ENCODE results near the gene PDE11A. TPM values are rescaled to one million over a fixed set of nuclear protein-coding genes. Genes with fewer than 3 reads are reported as not detected.

PDE11A gene
- total and polyA plus RNA-seq, 2 of the 8 experiments (the other 6 are each of a cell fraction or from before 2014, with no cell fraction given): 0.19 to 0.23 TPM

GRCh38 chr2:177891533-177891932 lies 181.0 kb downstream of the PDE11A start:
- H3K23me2 ChIP-seq (ENCODE audit: low read depth, low read length): no peaks in the 10 kb centered on the region
- 87% methylated on average over 1 of the region's 1 CpG; no CpG with 5 or more reads in 1 of the 2 experiments for WGBS, 2 experiments (ENCODE audit: extremely low coverage in 1 of 2, insufficient coverage in 1 of 2, insufficient read length in 1 of 2, insufficient replicate concordance in 2 of 2, low coverage in 1 of 2, low lambda C conversion rate in 2 of 2, missing lambda C conversion rate in 1 of 2)
- TF ChIP-seq MAX (IDR thresholded peaks at IDR 0.05) (no peak), CTBP2 (IDR thresholded peaks at IDR 0.05; ENCODE audit: borderline replicate concordance, insufficient read depth, insufficient read length, low read length) (no peak), ASH2L (IDR thresholded peaks at IDR 0.05; ENCODE audit: low read length) (no peak), EGR1 (IDR thresholded peaks at IDR 0.05; ENCODE audit: borderline replicate concordance, low read depth, low read length) (no peak), BACH1 (IDR thresholded peaks at IDR 0.05; ENCODE audit: low read length) (no peak), JUND (IDR thresholded peaks at IDR 0.05; ENCODE audit: low read length) (no peak), GTF2F1 (IDR thresholded peaks at IDR 0.05; ENCODE audit: borderline replicate concordance, low read depth, low read length) (no peak), KDM4A (IDR thresholded peaks at IDR 0.05; ENCODE audit: low read depth, low read length, severe bottlenecking) (no peak), GABPA (IDR thresholded peaks at IDR 0.05; ENCODE audit: borderline replicate concordance, insufficient read depth, low read length) (no peak), KDM1A (IDR thresholded peaks at IDR 0.05; ENCODE audit: borderline replicate concordance, low read length) (no peak), FOSL1 (IDR thresholded peaks at IDR 0.05; ENCODE audit: insufficient read depth, low read depth, low read length) (no peak), CEBPB (IDR thresholded peaks at IDR 0.05; ENCODE audit: low read depth, low read length) (no peak), TAF7 (optimal IDR thresholded peaks at IDR 0.05; ENCODE audit: borderline replicate concordance, low read depth, low read length) (no peak), RBBP5 (IDR thresholded peaks at IDR 0.05; ENCODE audit: borderline replicate concordance, low read depth, low read length) (no peak), CHD2 (IDR thresholded peaks at IDR 0.05; ENCODE audit: low read length) (no peak), TEAD4 (IDR thresholded peaks at IDR 0.05; ENCODE audit: low read depth, low read length) (no peak)

More at GRCh38 chr2:177891533-177891932, 181.0 kb downstream of the PDE11A start:
- H4K91ac ChIP-seq (replicated peaks; ENCODE audit: insufficient read length, low read length): no peak overlapping the region
- no peak overlapping the region for H2BK5ac ChIP-seq (ENCODE audit: low read depth, low read length)
- H3K4me1 ChIP-seq (replicated peaks in 1 of 4; ENCODE audit: control insufficient read depth in 3 of 4, insufficient read depth in 4 of 4, low read length in 3 of 4): peaks cover 0 to 7% (median 6%) of the 10 kb centered on the region in 4 experiments; a peak in 5 of 7 replicates
- H2AK5ac ChIP-seq (ENCODE audit: low read depth, low read length): no peak overlapping the region
- no peak overlapping the region for H2BK120ac ChIP-seq (replicated peaks; ENCODE audit: low read depth, low read length)
- POLR2A ChIA-PET (ENCODE audit: partially characterized antibody): no interaction called here
- H4K20me1 ChIP-seq (replicated peaks in 1 of 2; ENCODE audit: control insufficient read depth in 1 of 2, insufficient read depth in 2 of 2, low read length in 2 of 2): no peaks in the 10 kb centered on the region
- no peak overlapping the region for H3K4me3 ChIP-seq (ENCODE audit: extremely low read depth in 1 of 4, insufficient read depth in 2 of 4, low read depth in 3 of 4, low read length in 4 of 4)
- no peak overlapping the region for H2AFZ ChIP-seq (ENCODE audit: low read length)
- H3K27ac ChIP-seq (ENCODE audit: low read depth, low read length): no peak overlapping the region
- no peak overlapping the region for H3K9ac ChIP-seq (replicated peaks in 1 of 4; ENCODE audit: extremely low read depth in 1 of 4, low read depth in 3 of 4, low read length in 3 of 4)
- no peak overlapping the region for H3K14ac ChIP-seq (ENCODE audit: insufficient read length)
- CTCF ChIA-PET (ENCODE audit: partially characterized antibody): no interaction called here
- FAIRE-seq: no peak
- no peak overlapping the region for H4K8ac ChIP-seq (ENCODE audit: extremely low read depth, insufficient read depth, low read length)
- no peaks in the 10 kb centered on the region for H3K27me3 ChIP-seq (replicated peaks in 1 of 4; ENCODE audit: control insufficient read depth in 3 of 4, extremely low read depth in 1 of 4, insufficient read depth in 3 of 4, low read length in 3 of 4)
- H3K23ac ChIP-seq (ENCODE audit: insufficient read length): no peak overlapping the region
- no peak for DNase-seq (ENCODE audit: low read depth in 1 of 2, low spot score in 2 of 2)
- H3K79me1 ChIP-seq (ENCODE audit: low read depth, low read length): no peaks in the 10 kb centered on the region
- no peaks in the 10 kb centered on the region for H3K36me3 ChIP-seq (ENCODE audit: control insufficient read depth in 2 of 4, insufficient read depth in 4 of 4, low read length in 3 of 4)
- no peak overlapping the region for H3K4ac ChIP-seq (replicated peaks; ENCODE audit: insufficient read length, low read depth, low read length)
- no peaks in the 10 kb centered on the region for H3K9me3 ChIP-seq (ENCODE audit: insufficient read depth in 2 of 2, low read depth in 1 of 2, low read length in 1 of 2)
- no peak overlapping the region for H3K18ac ChIP-seq (ENCODE audit: extremely low read depth, low read length)
- no peak overlapping the region for H4K5ac ChIP-seq (ENCODE audit: insufficient read length, low read depth, low read length)
- H3K4me2 ChIP-seq (ENCODE audit: insufficient read depth in 1 of 2, low read depth in 2 of 2, low read length in 2 of 2): no peak overlapping the region
- H3K56ac ChIP-seq (replicated peaks; ENCODE audit: insufficient read length, low read depth, low read length): no peak overlapping the region
- no peaks in the 10 kb centered on the region for H3K79me2 ChIP-seq (ENCODE audit: control insufficient read depth in 1 of 2, insufficient read depth in 2 of 2, low read length in 2 of 2)
- no peak overlapping the region for H2BK12ac ChIP-seq (ENCODE audit: low read depth, low read length)
- no peak overlapping the region for H2BK20ac ChIP-seq (ENCODE audit: low read length)
- H2BK15ac ChIP-seq (ENCODE audit: low read length): no peak overlapping the region

All from H1 (cell line).